Stomach smooth muscle (tissue), 2 donors: ENCODE results near the gene SLC44A5.
"Not testable (repeated sequence)": the region's sequence is repeated elsewhere in the genome, so short reads cannot be mapped to it uniquely, and the experiment has no call there.

Experiments used
- H3K27ac ChIP-seq: one replicate; pipeline ENCODE4 v1.7.0; 2013; ENCODE audit warnings: mild to moderate bottlenecking, low read length, inconsistent platforms
- H3K27me3 ChIP-seq, 2 donors: one replicate each; pipeline ENCODE4 v1.7.0; 2013; ENCODE audit warnings: low read length in 2 of 2; ENCODE audit not compliant: insufficient read depth in 2 of 2, control insufficient read depth in 1 of 2
- H3K36me3 ChIP-seq, 2 donors: one replicate each; pipeline ENCODE4 v1.7.0; 2013; ENCODE audit warnings: low read length in 2 of 2; ENCODE audit not compliant: control insufficient read depth in 2 of 2, insufficient read depth in 2 of 2
- H3K4me1 ChIP-seq: one replicate; pipeline ENCODE4 v1.7.0; 2013; ENCODE audit warnings: low read length; ENCODE audit not compliant: control insufficient read depth, insufficient read depth
- H3K4me3 ChIP-seq, 2 donors: one replicate each; pipeline ENCODE4 v1.7.0; 2013; ENCODE audit warnings: low read length in 2 of 2
- H3K9ac ChIP-seq, 2 donors: one replicate each; pipeline ENCODE4 v1.7.0; 2013; ENCODE audit warnings: low read length in 2 of 2, mild to moderate bottlenecking in 1 of 2
- H3K9me3 ChIP-seq, 2 donors: one replicate each; pipeline ENCODE4 v1.7.0; 2013; ENCODE audit warnings: low read length in 2 of 2; ENCODE audit not compliant: control insufficient read depth in 2 of 2
- donor health status: healthy.
- donor health status: Pancreatic carcinoma.

The SLC44A5 gene

GRCh38 chr1:75423136-75423535 is 187.8 kb downstream of the SLC44A5 start:
- Histone ChIP-seq H3K27ac (no peak overlapping the region), H3K27me3 (no peaks in the 10 kb centered on the region)

GRCh38 chr1:75421371-75421770 is 189.5 kb downstream of the SLC44A5 start:
- no peak overlapping the region for H3K27ac ChIP-seq
- H3K36me3 ChIP-seq, result no peaks in the 10 kb centered on the region
- no peaks in the 10 kb centered on the region for H3K27me3 ChIP-seq
- no peak overlapping the region for H3K4me3 ChIP-seq
- H3K9me3 ChIP-seq, result no peaks in the 10 kb centered on the region
- H3K9ac ChIP-seq, result no peak overlapping the region
- no peaks in the 10 kb centered on the region for H3K4me1 ChIP-seq

More at GRCh38 chr1:75423136-75423535, 187.8 kb downstream of the SLC44A5 start:
- Histone ChIP-seq H3K9me3 (no peaks in the 10 kb centered on the region), H3K4me3 (no peak overlapping the region), H3K4me1 (no peaks in the 10 kb centered on the region), H3K36me3 (no peaks in the 10 kb centered on the region), H3K9ac (no peak overlapping the region)

- H3K9ac ChIP-seq, result no peak overlapping the region
- no peaks in the 10 kb centered on the region for H3K36me3 ChIP-seq
- H3K27ac ChIP-seq, result no peak overlapping the region
- H3K9me3 ChIP-seq, result no peaks in the 10 kb centered on the region
- no peaks in the 10 kb centered on the region for H3K4me1 ChIP-seq
- H3K4me3 ChIP-seq, result no peak overlapping the region
- no peaks in the 10 kb centered on the region for H3K27me3 ChIP-seq
Observed at GRCh38 chr1:75415187-75415586, 195.7 kb downstream of the SLC44A5 start.

GRCh38 chr1:75412616-75413015 is 198.3 kb downstream of the SLC44A5 start:
- no peaks in the 10 kb centered on the region for H3K9me3 ChIP-seq
- no peak overlapping the region for H3K9ac ChIP-seq
- H3K4me3 ChIP-seq, result no peak overlapping the region
- H3K27ac ChIP-seq, result no peak overlapping the region
- no peaks in the 10 kb centered on the region for H3K27me3 ChIP-seq
- no peaks in the 10 kb centered on the region for H3K4me1 ChIP-seq
- H3K36me3 ChIP-seq, result no peaks in the 10 kb centered on the region

GRCh38 chr1:75404681-75405080 is 206.2 kb downstream of the SLC44A5 start:
- H3K9ac ChIP-seq, H3K36me3 ChIP-seq, H3K27ac ChIP-seq, H3K4me3 ChIP-seq, H3K4me1 ChIP-seq, H3K9me3 ChIP-seq, H3K27me3 ChIP-seq: not testable (repeated sequence)

GRCh38 chr1:75403147-75403646 is 207.7 kb downstream of the SLC44A5 start:
- not testable (repeated sequence) for H3K9me3 ChIP-seq, H3K27ac ChIP-seq, H3K4me3 ChIP-seq, H3K9ac ChIP-seq, H3K4me1 ChIP-seq, H3K27me3 ChIP-seq, H3K36me3 ChIP-seq

- H3K9ac ChIP-seq, result no peak overlapping the region
Observed at GRCh38 chr1:75400716-75401115, 210.2 kb downstream of the SLC44A5 start.

GRCh38 chr1:75396745-75397144 is 214.2 kb downstream of the SLC44A5 start:
- Histone ChIP-seq H3K36me3 (no peaks in the 10 kb centered on the region), H3K4me1 (no peaks in the 10 kb centered on the region), H3K9ac (no peak overlapping the region), H3K27me3 (no peaks in the 10 kb centered on the region), H3K27ac (no peak overlapping the region), H3K9me3 (peaks cover 0 to 2% of the 10 kb centered on the region in 2 donors), H3K4me3 (no peak overlapping the region)

More at GRCh38 chr1:75400716-75401115, 210.2 kb downstream of the SLC44A5 start:
- no peak overlapping the region for H3K4me3 ChIP-seq
- no peaks in the 10 kb centered on the region for H3K36me3 ChIP-seq
- no peaks in the 10 kb centered on the region for H3K4me1 ChIP-seq
- peaks cover 0 to 2% of the 10 kb centered on the region in 2 donors for H3K9me3 ChIP-seq
- H3K27ac ChIP-seq, result no peak overlapping the region
- no peaks in the 10 kb centered on the region for H3K27me3 ChIP-seq

GRCh38 chr1:75396260-75396659 is 214.7 kb downstream of the SLC44A5 start:
- Histone ChIP-seq H3K4me1 (no peaks in the 10 kb centered on the region), H3K27me3 (no peaks in the 10 kb centered on the region)

GRCh38 chr1:75394386-75395139 is 216.4 kb downstream of the SLC44A5 start:
- no peaks in the 10 kb centered on the region for H3K27me3 ChIP-seq
- peaks cover 0 to 3% of the 10 kb centered on the region in 2 donors for H3K9me3 ChIP-seq
- H3K36me3 ChIP-seq, result no peaks in the 10 kb centered on the region
- H3K27ac ChIP-seq, result no peak overlapping the region
- H3K4me3 ChIP-seq, result no peak overlapping the region
- H3K9ac ChIP-seq, result no peak overlapping the region
- no peaks in the 10 kb centered on the region for H3K4me1 ChIP-seq

More at GRCh38 chr1:75396260-75396659, 214.7 kb downstream of the SLC44A5 start:
- H3K36me3 ChIP-seq, result no peaks in the 10 kb centered on the region
- no peak overlapping the region for H3K27ac ChIP-seq
- H3K4me3 ChIP-seq, result no peak overlapping the region
- H3K9me3 ChIP-seq, result peaks cover 0 to 3% of the 10 kb centered on the region in 2 donors
- no peak overlapping the region for H3K9ac ChIP-seq

GRCh38 chr1:75392278-75392677 is 218.6 kb downstream of the SLC44A5 start:
- H3K27ac ChIP-seq, result no peak overlapping the region
- no peak overlapping the region for H3K4me3 ChIP-seq
- peaks cover 0 to 3% of the 10 kb centered on the region in 2 donors for H3K9me3 ChIP-seq

More at GRCh38 chr1:75392278-75392677, 218.6 kb downstream of the SLC44A5 start:
- Histone ChIP-seq H3K9ac (no peak overlapping the region), H3K27me3 (no peaks in the 10 kb centered on the region), H3K36me3 (no peaks in the 10 kb centered on the region), H3K4me1 (no peaks in the 10 kb centered on the region)
